A549 (cell line): Measurements from ENCODE around the gene CETN1. TPM values are rescaled to one million over a fixed set of nuclear protein-coding genes. Genes with fewer than 3 reads are reported as not detected.

Experiments used
- ATAC-seq, 2 experiments: fragments of 200-7000 bp in 1 of 2; fragments of >200 bp in 1 of 2; cut with Nextera tagmentation in 1 of 2; cut with Tn5 transposase in 1 of 2; 3 replicates each; pipeline versions ENCODE4 v1.8.0 to v1.9.1; 2018 to 2020; ENCODE audit warnings: mild to moderate bottlenecking in 1 of 2, moderate library complexity in 1 of 2
- CTCF ChIA-PET: fragments of 300-600 bp; sonication (Branson Sonifier 250); formaldehyde crosslinking; extraction: SDS; loops from one replicate; lab custom pipeline; 2021; ENCODE audit warnings: antibody characterized with exemption, inconsistent platforms; lab: Yijun Ruan, JAX
- POLR2A ChIA-PET: fragments of 350-600 bp; formaldehyde crosslinking; extraction: SDS; loops from one replicate; lab custom pipeline; 2021; ENCODE audit warnings: antibody characterized with exemption, inconsistent platforms; lab: Yijun Ruan, JAX
- DNase-seq, 2 experiments: peaks; one replicate each; pipeline versions ENCODE4 v3.0.0 to v3.0.0-alpha.2; 2011 to 2016; ENCODE audit warnings: low read depth in 1 of 2, low spot score in 1 of 2
- FAIRE-seq: peaks from 2 replicates; lab custom pipeline; 2011; peaks lifted over from hg19 to GRCh38; lab: Jason Lieb, UNC
- H3K27ac ChIP-seq, 2 experiments: fragments of >200 bp; sonication (Bioruptor Twin); formaldehyde crosslinking; 3 replicates each; pipeline ENCODE4 v1.5.1; 2016 to 2017
- H3K4me1 ChIP-seq: fragments of >200 bp; sonication (Bioruptor Twin); formaldehyde crosslinking; 3 replicates; pipeline ENCODE4 v1.6.1; 2016
- H3K4me2 ChIP-seq: fragments of >200 bp; sonication (Bioruptor Twin); formaldehyde crosslinking; 3 replicates; pipeline ENCODE4 v1.6.1; 2016
- H3K4me3 ChIP-seq: fragments of >200 bp; sonication (Bioruptor Twin); formaldehyde crosslinking; 3 replicates; pipeline ENCODE4 v1.5.1; 2016
- H3K9me3 ChIP-seq: fragments of >200 bp; sonication (Bioruptor Twin); formaldehyde crosslinking; 3 replicates; pipeline ENCODE4 v1.6.1; 2016
- BHLHE40 ChIP-seq: IDR thresholded peaks from 2 replicates; pipeline ENCODE4 v1.6.1; 2012; ENCODE audit warnings: low read depth, low read length, inconsistent platforms
- CHD4 ChIP-seq: fragments of 200-600 bp; sonication (generic); IDR thresholded peaks from 2 replicates; pipeline ENCODE4 v1.6.1; 2016; ENCODE audit warnings: antibody characterized with exemption, mild to moderate bottlenecking, borderline replicate concordance
- EHF ChIP-seq: fragments of 250-450 bp; sonication (Bioruptor Pico); IDR thresholded peaks from 2 replicates; pipeline ENCODE4 v1.5.0; 2020; ENCODE audit warnings: mild to moderate bottlenecking
- FOSL2 ChIP-seq, 2 experiments: fragments of 450-650 bp in 1 of 2; fragments of >200 bp in 1 of 2; sonication (Bioruptor Twin) in 1 of 2; formaldehyde crosslinking; IDR thresholded peaks; 2 replicates each; pipeline versions ENCODE4 v1.5.0 to v1.6.1; 2016 to 2020; ENCODE audit warnings: mild to moderate bottlenecking in 1 of 2, moderate library complexity in 1 of 2
- HOXA7 ChIP-seq: fragments of 250-450 bp; sonication (Bioruptor Pico); IDR thresholded peaks from 2 replicates; pipeline ENCODE4 v1.5.0; 2020; ENCODE audit warnings: mild to moderate bottlenecking, moderate library complexity
- HOXB13 ChIP-seq: fragments of 250-450 bp; sonication (Bioruptor Pico); IDR thresholded peaks from 2 replicates; pipeline ENCODE4 v1.5.0; 2020; ENCODE audit warnings: low read depth, mild to moderate bottlenecking, moderate library complexity
- JUN ChIP-seq, 2 experiments: fragments of >200 bp; sonication (Bioruptor Twin); formaldehyde crosslinking; IDR thresholded peaks; 2 replicates in 1 of 2; 3 replicates in 1 of 2; pipeline ENCODE4 v1.6.1; 2016 to 2017
- KDM1A ChIP-seq: fragments of 200-600 bp; sonication (generic); IDR thresholded peaks from 2 replicates; pipeline ENCODE4 v1.6.1; 2016; ENCODE audit warnings: low read depth, mild to moderate bottlenecking
- KDM5A ChIP-seq: fragments of 200-600 bp; sonication (generic); IDR thresholded peaks from 2 replicates; pipeline ENCODE4 v1.6.1; 2016; ENCODE audit warnings: antibody characterized with exemption, mild to moderate bottlenecking
- MAFK ChIP-seq: fragments of 450-650 bp; IDR thresholded peaks from 2 replicates; pipeline ENCODE4 v1.6.1; 2014; ENCODE audit not compliant: partially characterized antibody
- MYC ChIP-seq: IDR thresholded peaks from 2 replicates; pipeline ENCODE4 v1.6.1; 2012; ENCODE audit warnings: mild to moderate bottlenecking, inconsistent platforms, low read length, improper control_type of control experiment, borderline replicate concordance
- POLR2A ChIP-seq: IDR thresholded peaks from 2 replicates; pipeline ENCODE4 v1.6.1; 2012; ENCODE audit warnings: mild to moderate bottlenecking, low read length
- RARB ChIP-seq: fragments of 250-450 bp; sonication (Bioruptor Pico); IDR thresholded peaks from 2 replicates; pipeline ENCODE4 v1.8.0; 2021; ENCODE audit warnings: mild to moderate bottlenecking, moderate library complexity
- RNF2 ChIP-seq: fragments of 200-600 bp; sonication (generic); IDR thresholded peaks from 2 replicates; pipeline ENCODE4 v1.6.1; 2016; ENCODE audit warnings: low read depth, mild to moderate bottlenecking, antibody characterized with exemption, moderate library complexity, borderline replicate concordance
- SREBF2 ChIP-seq: fragments of 450-650 bp; IDR thresholded peaks from 2 replicates; pipeline ENCODE4 v1.6.1; 2014; ENCODE audit warnings: mild to moderate bottlenecking, moderate library complexity
- TFCP2L1 ChIP-seq: fragments of 250-450 bp; sonication (Bioruptor Pico); IDR thresholded peaks from 2 replicates; pipeline ENCODE4 v1.5.0; 2021; ENCODE audit warnings: mild to moderate bottlenecking
- TP53 ChIP-seq: fragments of 250-450 bp; sonication (Bioruptor Pico); IDR thresholded peaks from 2 replicates; pipeline ENCODE4 v1.5.0; 2021; ENCODE audit warnings: mild to moderate bottlenecking, moderate library complexity
- ZC3H11A ChIP-seq: fragments of 450-650 bp; IDR thresholded peaks from 2 replicates; pipeline ENCODE4 v1.6.1; 2014; ENCODE audit warnings: antibody characterized with exemption, mild to moderate bottlenecking
- ZSCAN20 ChIP-seq: fragments of 250-450 bp; sonication (Bioruptor Pico); IDR thresholded peaks from 2 replicates; pipeline ENCODE4 v1.8.0; 2022; ENCODE audit warnings: mild to moderate bottlenecking, moderate library complexity
- WGBS: methylation state at CpG from one replicate; pipeline ENCODE4 v1.1.6; 2017; ENCODE audit errors: missing lambda C conversion rate; 5-methylcytosine and 5-hydroxymethylcytosine counted together
- polyA plus RNA-seq, 4 experiments: library from polyadenylated mRNA; depleted of rRNA in 3 of 4; stranded (reverse); fragments of >200 nt; fragmentation: RNase III in 1 of 4; extraction: RNeasy Plus Mini Kit Qiagen cat#74134 plus additional on column Dnase treatment in 1 of 4; gene quantifications; 2 replicates in 3 of 4; 3 replicates in 1 of 4; pipeline ENCODE4 v1.2.3, GENCODE V29; 2011 to 2017
- TF ChIP-seq, protein P1 (sequence below): IDR thresholded peaks from 2 replicates; pipeline ENCODE4 v1.6.1; 2012
- TF ChIP-seq, protein P2 (sequence below): fragments of >200 bp; sonication (Bioruptor Twin); formaldehyde crosslinking; IDR thresholded peaks from 3 replicates; pipeline ENCODE4 v1.5.1; 2016
- TF ChIP-seq, protein P3 (sequence below): fragments of 250-450 bp; sonication (Bioruptor Pico); IDR thresholded peaks from 2 replicates; pipeline ENCODE4 v1.5.0; 2020; ENCODE audit warnings: low read depth, mild to moderate bottlenecking, moderate library complexity
- TF ChIP-seq, protein P4 (sequence below): fragments of 200-600 bp; sonication (generic); IDR thresholded peaks from 2 replicates; pipeline ENCODE4 v1.6.1; 2016; ENCODE audit warnings: antibody characterized with exemption, mild to moderate bottlenecking, moderate library complexity

Gene CETN1
- polyA plus RNA-seq, 2 of the 4 experiments (the other 2 are of a cell fraction) = not detected

DNA sequence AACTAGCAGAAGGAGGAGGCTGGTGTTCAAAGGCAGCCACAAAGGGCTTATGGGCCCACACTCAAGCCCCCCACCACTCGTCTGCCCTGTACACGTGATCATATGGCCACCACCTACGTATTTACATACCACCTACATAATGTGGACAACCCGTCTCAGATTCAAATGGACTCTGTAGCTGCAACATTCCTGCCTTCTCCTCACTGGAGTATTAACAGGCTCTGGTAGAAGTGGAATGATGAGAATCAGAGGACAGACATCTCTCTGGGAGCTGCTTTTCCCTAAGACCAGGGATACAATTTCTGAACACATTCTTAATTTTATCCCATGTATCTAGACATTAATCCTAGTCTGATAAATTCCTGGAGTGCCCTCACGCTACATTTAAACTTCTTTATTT, 9.5 kb upstream of the CETN1 start:
- no peak overlapping the region for H3K4me3 ChIP-seq
- no peak overlapping the region for H3K27ac ChIP-seq
- WGBS = 34% methylated on average over 5 of the region's 5 CpGs
- H3K9me3 ChIP-seq = no peaks in the 10 kb centered on the region
- DNase-seq (no peak), ATAC-seq (no peak), FAIRE-seq (no peak)
- H3K4me2 ChIP-seq = no peak overlapping the region
- ChIA-PET CTCF (interaction anchor here (0.9 to 1.2 kb wide), 2 partner anchors 9 to 46 kb away, joined by 3 read pairs; partner anchors contain the start of gene CETN1), POLR2A (no interaction called here)
- no peaks in the 10 kb centered on the region for H3K4me1 ChIP-seq
- TF ChIP-seq HOXA7 (CRISPR knock-in tag) (no peak), CHD4 (no peak), JUN (IDR thresholded peaks at IDR 0.05) (no peak), MAFK (no peak), TP53 (CRISPR knock-in tag) (no peak), RARB (CRISPR knock-in tag) (no peak), HOXB13 (no peak), KDM1A (no peak), POLR2A (no peak), SREBF2 (no peak), MYC (no peak), KDM5A (no peak), TFCP2L1 (no peak), EHF (CRISPR knock-in tag) (no peak), BHLHE40 (no peak), RNF2 (no peak)
- TF ChIP-seq, protein P1, sequence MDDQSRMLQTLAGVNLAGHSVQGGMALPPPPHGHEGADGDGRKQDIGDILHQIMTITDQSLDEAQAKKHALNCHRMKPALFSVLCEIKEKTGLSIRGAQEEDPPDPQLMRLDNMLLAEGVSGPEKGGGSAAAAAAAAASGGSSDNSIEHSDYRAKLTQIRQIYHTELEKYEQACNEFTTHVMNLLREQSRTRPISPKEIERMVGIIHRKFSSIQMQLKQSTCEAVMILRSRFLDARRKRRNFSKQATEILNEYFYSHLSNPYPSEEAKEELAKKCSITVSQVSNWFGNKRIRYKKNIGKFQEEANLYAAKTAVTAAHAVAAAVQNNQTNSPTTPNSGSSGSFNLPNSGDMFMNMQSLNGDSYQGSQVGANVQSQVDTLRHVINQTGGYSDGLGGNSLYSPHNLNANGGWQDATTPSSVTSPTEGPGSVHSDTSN = no peak
- TF ChIP-seq, protein P2, sequence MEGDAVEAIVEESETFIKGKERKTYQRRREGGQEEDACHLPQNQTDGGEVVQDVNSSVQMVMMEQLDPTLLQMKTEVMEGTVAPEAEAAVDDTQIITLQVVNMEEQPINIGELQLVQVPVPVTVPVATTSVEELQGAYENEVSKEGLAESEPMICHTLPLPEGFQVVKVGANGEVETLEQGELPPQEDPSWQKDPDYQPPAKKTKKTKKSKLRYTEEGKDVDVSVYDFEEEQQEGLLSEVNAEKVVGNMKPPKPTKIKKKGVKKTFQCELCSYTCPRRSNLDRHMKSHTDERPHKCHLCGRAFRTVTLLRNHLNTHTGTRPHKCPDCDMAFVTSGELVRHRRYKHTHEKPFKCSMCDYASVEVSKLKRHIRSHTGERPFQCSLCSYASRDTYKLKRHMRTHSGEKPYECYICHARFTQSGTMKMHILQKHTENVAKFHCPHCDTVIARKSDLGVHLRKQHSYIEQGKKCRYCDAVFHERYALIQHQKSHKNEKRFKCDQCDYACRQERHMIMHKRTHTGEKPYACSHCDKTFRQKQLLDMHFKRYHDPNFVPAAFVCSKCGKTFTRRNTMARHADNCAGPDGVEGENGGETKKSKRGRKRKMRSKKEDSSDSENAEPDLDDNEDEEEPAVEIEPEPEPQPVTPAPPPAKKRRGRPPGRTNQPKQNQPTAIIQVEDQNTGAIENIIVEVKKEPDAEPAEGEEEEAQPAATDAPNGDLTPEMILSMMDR = no peak

DNA sequence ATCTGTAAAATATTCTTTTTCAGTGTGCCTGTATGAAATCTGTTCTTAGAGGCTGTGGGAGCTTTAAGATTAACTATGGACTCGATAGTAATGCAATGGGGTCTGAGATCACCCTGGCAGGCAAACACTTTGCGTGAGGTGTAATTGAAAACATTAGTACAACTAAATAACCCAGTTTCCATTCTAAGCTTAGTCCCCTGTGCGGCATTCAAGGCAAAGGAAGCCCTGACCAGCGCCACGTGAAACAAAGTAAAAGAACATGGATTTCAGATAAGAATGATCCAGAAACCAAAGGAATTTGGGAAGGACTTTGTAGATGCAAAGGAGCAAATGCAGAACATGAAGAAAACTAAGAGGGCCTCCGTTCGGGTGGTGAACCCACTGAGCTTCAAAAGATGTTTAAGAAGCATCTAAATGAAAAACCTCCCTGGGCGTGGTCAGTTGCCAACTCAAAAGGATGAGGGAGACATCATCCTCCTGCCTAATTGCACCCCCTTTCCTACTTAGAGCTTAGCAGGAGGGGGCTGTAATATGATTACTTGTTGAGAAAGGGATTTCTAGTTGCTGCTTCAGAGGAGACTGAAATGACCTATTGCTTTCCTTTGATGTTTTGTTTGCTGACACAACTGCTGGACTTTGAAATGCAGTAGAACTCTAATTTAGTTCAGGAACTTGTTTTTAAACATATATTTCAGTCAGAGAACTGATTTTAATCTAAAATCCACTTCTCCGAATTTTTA, 7.9 kb upstream of the CETN1 start:
- no peak overlapping the region for H3K4me3 ChIP-seq
- H3K4me1 ChIP-seq = no peaks in the 10 kb centered on the region
- no peak overlapping the region for H3K27ac ChIP-seq
- TF ChIP-seq, protein P3, sequence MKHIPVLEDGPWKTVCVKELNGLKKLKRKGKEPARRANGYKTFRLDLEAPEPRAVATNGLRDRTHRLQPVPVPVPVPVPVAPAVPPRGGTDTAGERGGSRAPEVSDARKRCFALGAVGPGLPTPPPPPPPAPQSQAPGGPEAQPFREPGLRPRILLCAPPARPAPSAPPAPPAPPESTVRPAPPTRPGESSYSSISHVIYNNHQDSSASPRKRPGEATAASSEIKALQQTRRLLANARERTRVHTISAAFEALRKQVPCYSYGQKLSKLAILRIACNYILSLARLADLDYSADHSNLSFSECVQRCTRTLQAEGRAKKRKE (CRISPR knock-in tag) = no peak
- TF ChIP-seq MYC = no peak
- TF ChIP-seq, protein P4, sequence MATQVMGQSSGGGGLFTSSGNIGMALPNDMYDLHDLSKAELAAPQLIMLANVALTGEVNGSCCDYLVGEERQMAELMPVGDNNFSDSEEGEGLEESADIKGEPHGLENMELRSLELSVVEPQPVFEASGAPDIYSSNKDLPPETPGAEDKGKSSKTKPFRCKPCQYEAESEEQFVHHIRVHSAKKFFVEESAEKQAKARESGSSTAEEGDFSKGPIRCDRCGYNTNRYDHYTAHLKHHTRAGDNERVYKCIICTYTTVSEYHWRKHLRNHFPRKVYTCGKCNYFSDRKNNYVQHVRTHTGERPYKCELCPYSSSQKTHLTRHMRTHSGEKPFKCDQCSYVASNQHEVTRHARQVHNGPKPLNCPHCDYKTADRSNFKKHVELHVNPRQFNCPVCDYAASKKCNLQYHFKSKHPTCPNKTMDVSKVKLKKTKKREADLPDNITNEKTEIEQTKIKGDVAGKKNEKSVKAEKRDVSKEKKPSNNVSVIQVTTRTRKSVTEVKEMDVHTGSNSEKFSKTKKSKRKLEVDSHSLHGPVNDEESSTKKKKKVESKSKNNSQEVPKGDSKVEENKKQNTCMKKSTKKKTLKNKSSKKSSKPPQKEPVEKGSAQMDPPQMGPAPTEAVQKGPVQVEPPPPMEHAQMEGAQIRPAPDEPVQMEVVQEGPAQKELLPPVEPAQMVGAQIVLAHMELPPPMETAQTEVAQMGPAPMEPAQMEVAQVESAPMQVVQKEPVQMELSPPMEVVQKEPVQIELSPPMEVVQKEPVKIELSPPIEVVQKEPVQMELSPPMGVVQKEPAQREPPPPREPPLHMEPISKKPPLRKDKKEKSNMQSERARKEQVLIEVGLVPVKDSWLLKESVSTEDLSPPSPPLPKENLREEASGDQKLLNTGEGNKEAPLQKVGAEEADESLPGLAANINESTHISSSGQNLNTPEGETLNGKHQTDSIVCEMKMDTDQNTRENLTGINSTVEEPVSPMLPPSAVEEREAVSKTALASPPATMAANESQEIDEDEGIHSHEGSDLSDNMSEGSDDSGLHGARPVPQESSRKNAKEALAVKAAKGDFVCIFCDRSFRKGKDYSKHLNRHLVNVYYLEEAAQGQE = no peak
- no peak for TF ChIP-seq FOSL2 (IDR thresholded peaks at IDR 0.05)
- no peak for TF ChIP-seq FOSL2 (CRISPR knock-in tag; IDR thresholded peaks at IDR 0.05)
- no peak for TF ChIP-seq POLR2A
- no peak for TF ChIP-seq ZSCAN20 (CRISPR knock-in tag)
- no peak for TF ChIP-seq ZC3H11A
- POLR2A ChIA-PET = no interaction called here
- WGBS = 45% methylated on average over 9 of the region's 9 CpGs
- DNase-seq (no peak), ATAC-seq (no peak), FAIRE-seq (no peak)
- H3K9me3 ChIP-seq = no peaks in the 10 kb centered on the region
- CTCF ChIA-PET = no interaction called here
- no peak overlapping the region for H3K4me2 ChIP-seq
